Suppressor macrophage treated with lipopolysaccharide for 1 hour (primary cell): Measurements from ENCODE around the gene ZNF25.
"Not testable (repeated sequence)": the region's sequence is repeated elsewhere in the genome, so short reads cannot be mapped to it uniquely, and the experiment has no call there.

Source experiments
- DNase-seq, 3 donors: peaks; one replicate each; pipeline ENCODE4 v3.0.0-alpha.2; 2020 to 2022

ZNF25 gene

DNA sequence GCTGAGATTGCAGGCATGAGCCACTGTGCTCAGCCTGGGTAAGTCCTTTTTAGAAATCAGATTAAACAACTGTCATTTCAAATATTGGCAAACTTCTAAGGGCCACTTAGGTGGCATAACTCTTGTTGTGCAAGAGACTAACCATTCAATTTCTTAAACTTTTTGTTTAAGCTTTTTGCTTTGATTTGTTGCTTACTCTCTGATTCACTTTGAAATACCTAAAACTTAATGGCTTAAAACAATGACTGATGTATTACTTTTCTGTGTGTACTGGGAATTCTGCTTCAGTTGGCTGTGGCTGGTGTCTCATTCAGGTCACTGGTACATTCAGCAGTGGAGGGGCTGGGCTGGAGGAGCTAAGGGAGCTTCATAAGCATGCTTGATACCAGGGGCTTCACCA lies 28.9 kb downstream of the ZNF25 start:
- DNase-seq = no peak

DNA sequence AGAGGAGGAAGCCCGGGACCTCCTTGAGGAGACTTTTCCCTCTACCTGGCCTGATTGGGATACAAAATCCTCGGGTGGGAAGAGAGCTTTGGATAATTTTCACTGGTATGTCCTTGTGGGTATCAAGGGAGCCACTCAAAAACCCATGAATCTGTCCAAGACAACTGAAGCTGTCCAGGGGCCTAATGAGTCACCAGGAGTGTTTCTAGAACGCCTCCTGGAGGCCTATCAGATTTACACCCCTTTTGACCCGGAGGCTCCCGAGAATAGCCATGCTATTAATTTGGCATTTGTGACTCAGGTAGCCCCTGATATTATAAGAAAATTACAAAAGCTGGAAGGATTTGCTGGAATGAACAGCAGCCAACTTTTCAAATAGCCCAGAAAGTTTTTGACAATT lies 38.6 kb downstream of the ZNF25 start:
- no peak for DNase-seq

GRCh38 chr10:37934791-37935190 lies 41.7 kb downstream of the ZNF25 start:
- DNase-seq = no peak

- no peak for DNase-seq
Measured at GRCh38 chr10:37930423-37930822, 46.0 kb downstream of the ZNF25 start.

DNA sequence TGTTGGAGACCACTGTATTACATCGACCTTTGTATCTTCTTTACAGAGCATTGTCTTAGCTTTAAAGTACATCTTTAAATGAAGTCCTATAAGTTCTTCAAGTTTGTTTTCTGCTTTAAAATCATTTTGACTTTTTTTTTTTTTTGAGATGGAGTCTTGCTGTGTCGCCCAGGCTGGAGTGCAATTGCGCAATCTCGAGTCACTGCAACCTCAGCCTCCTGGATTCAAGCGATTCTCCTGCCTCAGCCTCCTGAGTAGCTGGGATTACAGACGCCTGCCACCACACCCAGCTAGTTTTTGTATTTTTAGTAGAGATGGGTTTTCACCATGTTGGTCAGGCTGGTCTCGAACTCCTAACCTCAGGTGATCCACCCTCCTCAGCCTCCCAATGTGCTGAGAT lies 68.3 kb downstream of the ZNF25 start:
- not testable (repeated sequence) for DNase-seq

GRCh38 chr10:37906382-37906781 lies 70.1 kb downstream of the ZNF25 start:
- DNase-seq = no peak
